HT-29 (cell line): ENCODE data around the gene HOXD4. TPM values are rescaled to one million over a fixed set of nuclear protein-coding genes. Genes with fewer than 3 reads are reported as not detected.
A peak's percentile ranks its signal among the peaks of the same experiment; 100 is the strongest.

Experiments used
- DNase-seq: peaks from one replicate; pipeline ENCODE4 v3.0.0-alpha.2; 2015; ENCODE audit warnings: low spot score
- total RNA-seq: library from RNA; depleted of rRNA; stranded (reverse); fragments of >200 nt; shearing (Covaris generic); gene quantifications from 2 replicates; pipeline ENCODE4 v1.2.3, GENCODE V29; 2014

Gene HOXD4
- total RNA-seq, 1 experiment from 2014 or later, result not detected

GRCh38 chr2:176126929-176127773 lies 24.2 kb upstream of the HOXD4 start:
- DNase-seq, result peak; percentile 75

GRCh38 chr2:176127774-176128072 lies 23.6 kb upstream of the HOXD4 start:
- DNase-seq, result no peak

GRCh38 chr2:176128172-176128981 lies 23.0 kb upstream of the HOXD4 start:
- DNase-seq, result no peak

- no peak for DNase-seq
These were observed 22.2 kb upstream of the HOXD4 start, which contains the start of gene HOXD8 for GRCh38 chr2:176128982-176129796. TSS of gene HOXD8 (plus strand) at chr2:176129705. CDS start at chr2:176130367, 662 bp downstream.

GRCh38 chr2:176129813-176130146 lies 21.6 kb upstream of the HOXD4 start:
- no peak for DNase-seq

GRCh38 chr2:176130147-176130956 lies 21.0 kb upstream of the HOXD4 start:
- peak; percentile 19 for DNase-seq

GRCh38 chr2:176130957-176131847 lies 20.1 kb upstream of the HOXD4 start:
- DNase-seq, result no peak

- no peak for DNase-seq
These were observed 19.5 kb upstream of the HOXD4 start for GRCh38 chr2:176131848-176132158.

GRCh38 chr2:176132205-176133171 lies 18.9 kb upstream of the HOXD4 start:
- DNase-seq, result no peak

- no peak for DNase-seq
These were observed 18.0 kb upstream of the HOXD4 start for GRCh38 chr2:176133389-176133788.

GRCh38 chr2:176134035-176134434 lies 17.3 kb upstream of the HOXD4 start:
- no peak for DNase-seq

GRCh38 chr2:176135035-176135440 lies 16.3 kb upstream of the HOXD4 start:
- no peak for DNase-seq

- no peak for DNase-seq
These were observed 14.7 kb upstream of the HOXD4 start for GRCh38 chr2:176136374-176137251.

- DNase-seq, result no peak
These were observed 14.1 kb upstream of the HOXD4 start for GRCh38 chr2:176137252-176137580.

- no peak for DNase-seq
These were observed 13.4 kb upstream of the HOXD4 start for GRCh38 chr2:176137906-176138305.

- no peak for DNase-seq
These were observed 12.8 kb upstream of the HOXD4 start for GRCh38 chr2:176138526-176138922.

GRCh38 chr2:176138923-176139660 lies 12.3 kb upstream of the HOXD4 start:
- DNase-seq, result no peak
